Lung (tissue), 16 donors: ENCODE results near the gene LONP2. TPM values are rescaled to one million over a fixed set of nuclear protein-coding genes. Genes with fewer than 3 reads are reported as not detected.

Source experiments
- ATAC-seq: fragments of 200-7000 bp; cut with Tn5 transposase; one replicate; pipeline ENCODE4 v1.9.1; 2020; ENCODE audit warnings: moderate number of reproducible peaks; ENCODE audit not compliant: insufficient read depth, low FRiP score
- DNase-seq, 3 donors: peaks; one replicate each; pipeline ENCODE4 v3.0.0-alpha.2; 2013 to 2017
- H3K27ac ChIP-seq, 2 donors: one replicate each; pipeline ENCODE4 v1.5.1; 2013; ENCODE audit warnings: mild to moderate bottlenecking in 2 of 2, moderate library complexity in 2 of 2, control low read depth in 1 of 2, inconsistent platforms in 1 of 2, low read depth in 1 of 2, low read length in 1 of 2
- H3K27me3 ChIP-seq, 3 donors: one replicate each; pipeline ENCODE4 v1.5.1; 2013; ENCODE audit warnings: low read length in 2 of 3; ENCODE audit not compliant: control insufficient read depth in 3 of 3, insufficient read depth in 3 of 3
- H3K36me3 ChIP-seq, 4 donors: one replicate each; pipeline ENCODE4 v1.5.1; 2013; ENCODE audit warnings: low read length in 4 of 4, mild to moderate bottlenecking in 1 of 4, moderate library complexity in 1 of 4; ENCODE audit not compliant: control insufficient read depth in 4 of 4, insufficient read depth in 4 of 4
- H3K4me1 ChIP-seq, 5 donors: one replicate each; pipeline ENCODE4 v1.5.1; 2013; ENCODE audit warnings: low read length in 5 of 5, mild to moderate bottlenecking in 2 of 5, moderate library complexity in 1 of 5; ENCODE audit not compliant: control insufficient read depth in 5 of 5, insufficient read depth in 5 of 5
- H3K4me3 ChIP-seq: one replicate; pipeline ENCODE4 v1.5.1; 2013; ENCODE audit warnings: mild to moderate bottlenecking, control low read depth, moderate library complexity
- H3K9ac ChIP-seq, 2 donors: one replicate each; pipeline ENCODE4 v1.5.1; 2013; ENCODE audit warnings: low read length in 2 of 2, control low read depth in 1 of 2; ENCODE audit not compliant: insufficient read depth in 1 of 2
- H3K9me3 ChIP-seq, 4 donors: one replicate each; pipeline ENCODE4 v1.5.1; 2013; ENCODE audit warnings: low read length in 3 of 4, mild to moderate bottlenecking in 1 of 4, moderate library complexity in 1 of 4; ENCODE audit not compliant: control insufficient read depth in 4 of 4, insufficient read depth in 3 of 4
- CTCF ChIP-seq: IDR thresholded peaks from 2 replicates; pipeline ENCODE4 v1.5.1; 2012; ENCODE audit warnings: mild to moderate bottlenecking; ENCODE audit errors: control extremely low read depth, extremely low read depth
- WGBS, 2 donors: extraction: QIAGEN DNeasy Blood & Tissue Kit; methylation state at CpG; one replicate each; pipeline ENCODE4 v1.1.7; 2013; 5-methylcytosine and 5-hydroxymethylcytosine counted together
- long read RNA-seq, 5 donors: transcript quantifications; one replicate each; lab custom pipeline, GENCODE V29; 2026
- polyA plus RNA-seq, 2 donors: library from polyadenylated mRNA; stranded (reverse); fragments of 200-250 nt; gene quantifications; one replicate each; pipeline ENCODE4 v1.2.1, GENCODE V29; 2013
- total RNA-seq, 2 donors: library from RNA; depleted of rRNA in 1 of 2; stranded (reverse); fragments of >200 nt in 1 of 2; gene quantifications; one replicate each; pipeline ENCODE4 v1.2.1, GENCODE V29; 2014 to 2021
- donor health status: control.
- donor health status: control.
- donor health status: Bipolar disorder and iron deficiency.
- donor health status: healthy.
- donor health status: DM: yes; HTN: yes; CAD: no.

Gene LONP2, protein sequence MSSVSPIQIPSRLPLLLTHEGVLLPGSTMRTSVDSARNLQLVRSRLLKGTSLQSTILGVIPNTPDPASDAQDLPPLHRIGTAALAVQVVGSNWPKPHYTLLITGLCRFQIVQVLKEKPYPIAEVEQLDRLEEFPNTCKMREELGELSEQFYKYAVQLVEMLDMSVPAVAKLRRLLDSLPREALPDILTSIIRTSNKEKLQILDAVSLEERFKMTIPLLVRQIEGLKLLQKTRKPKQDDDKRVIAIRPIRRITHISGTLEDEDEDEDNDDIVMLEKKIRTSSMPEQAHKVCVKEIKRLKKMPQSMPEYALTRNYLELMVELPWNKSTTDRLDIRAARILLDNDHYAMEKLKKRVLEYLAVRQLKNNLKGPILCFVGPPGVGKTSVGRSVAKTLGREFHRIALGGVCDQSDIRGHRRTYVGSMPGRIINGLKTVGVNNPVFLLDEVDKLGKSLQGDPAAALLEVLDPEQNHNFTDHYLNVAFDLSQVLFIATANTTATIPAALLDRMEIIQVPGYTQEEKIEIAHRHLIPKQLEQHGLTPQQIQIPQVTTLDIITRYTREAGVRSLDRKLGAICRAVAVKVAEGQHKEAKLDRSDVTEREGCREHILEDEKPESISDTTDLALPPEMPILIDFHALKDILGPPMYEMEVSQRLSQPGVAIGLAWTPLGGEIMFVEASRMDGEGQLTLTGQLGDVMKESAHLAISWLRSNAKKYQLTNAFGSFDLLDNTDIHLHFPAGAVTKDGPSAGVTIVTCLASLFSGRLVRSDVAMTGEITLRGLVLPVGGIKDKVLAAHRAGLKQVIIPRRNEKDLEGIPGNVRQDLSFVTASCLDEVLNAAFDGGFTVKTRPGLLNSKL
- 10 to 100 TPM; 65.4 to 81.5 TPM for total RNA-seq
- 10 to 100 TPM; 20.7 to 26.9 TPM for polyA plus RNA-seq
- long read RNA-seq, donor 1, full-length matches to known transcripts: 10 of 77 reads
- long read RNA-seq, donor 1, partial matches to known transcripts: 34 of 77 reads
- long read RNA-seq, donor 1, other reads (novel, unspliced or antisense): 33 of 77 reads
- long read RNA-seq, donor 2, partial matches to known transcripts: 9 of 9 reads
- long read RNA-seq, donor 2, other reads (novel, unspliced or antisense): 0 of 9 reads
- long read RNA-seq, donor 3, full-length matches to known transcripts: 4 of 20 reads
- long read RNA-seq, donor 3, partial matches to known transcripts: 16 of 20 reads
- long read RNA-seq, donor 3, other reads (novel, unspliced or antisense): 0 of 20 reads
- long read RNA-seq, donor 4, full-length matches to known transcripts: 1 of 8 reads
- long read RNA-seq, donor 4, partial matches to known transcripts: 7 of 8 reads
- long read RNA-seq, donor 4, other reads (novel, unspliced or antisense): 0 of 8 reads
- long read RNA-seq, donor 5, full-length matches to known transcripts: 8 of 23 reads
- long read RNA-seq, donor 5, partial matches to known transcripts: 15 of 23 reads
- long read RNA-seq, donor 5, other reads (novel, unspliced or antisense): 0 of 23 reads

DNA sequence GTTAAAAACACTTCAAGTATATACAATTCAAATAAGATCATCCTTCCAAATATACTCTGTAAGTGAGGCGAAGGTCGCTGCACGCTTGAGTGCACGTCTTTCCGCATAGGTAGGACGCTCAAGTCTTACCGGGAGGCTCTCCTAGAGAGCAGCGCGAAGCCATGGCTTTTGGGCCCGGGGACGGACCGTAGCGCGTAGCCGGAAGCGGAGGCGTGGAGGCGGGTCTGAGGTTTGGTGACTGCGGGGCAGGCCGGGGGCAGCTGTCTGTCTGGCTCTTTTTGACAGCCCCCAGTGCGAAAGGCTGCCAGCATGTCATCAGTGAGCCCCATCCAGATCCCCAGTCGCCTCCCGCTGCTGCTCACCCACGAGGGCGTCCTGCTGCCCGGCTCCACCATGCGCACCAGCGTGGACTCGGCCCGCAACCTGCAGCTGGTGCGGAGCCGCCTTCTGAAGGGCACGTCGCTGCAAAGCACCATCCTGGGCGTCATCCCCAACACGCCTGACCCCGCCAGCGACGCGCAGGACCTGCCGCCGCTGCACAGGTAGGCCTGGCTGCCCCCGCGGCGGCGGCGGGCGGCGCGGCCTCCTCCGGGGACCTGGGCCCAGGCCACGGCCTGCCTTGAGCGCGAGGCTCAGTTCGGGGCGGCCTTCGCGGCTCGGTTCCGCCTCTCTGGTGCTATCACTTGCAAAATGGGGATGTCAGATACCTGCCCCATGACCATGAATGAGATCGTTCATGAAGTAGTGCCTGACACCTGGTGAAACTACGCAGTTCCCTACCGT, at the start of gene LONP2:
TSS of gene LONP2 (plus strand) at position 221 of the 783 bp plus-strand sequence. CDS start at position 310, 89 bp downstream.
- H3K36me3 ChIP-seq: peaks cover 0 to 2% (median 0%) of the 10 kb centered on the region in 4 donors
- H3K9ac ChIP-seq: peak within 1 kb of the TSS; percentile 83 to 95
- no peak for TF ChIP-seq CTCF
- no peaks in the 10 kb centered on the region for H3K27me3 ChIP-seq
- H3K4me1 ChIP-seq: peaks cover 4 to 25% (median 13%) of the 10 kb centered on the region in 5 donors
- no peaks in the 10 kb centered on the region for H3K9me3 ChIP-seq
- peak within 1 kb of the TSS; percentile 82 to 97 for H3K27ac ChIP-seq
- ATAC-seq (peak; percentile 100), DNase-seq (peak; percentile 92 to 94 (median 92))
- WGBS, 2 donors: 0 to 1% methylated on average over 63 of the region's 63 CpGs
- peak within 1 kb of the TSS; percentile 99 for H3K4me3 ChIP-seq

GRCh38 chr16:48194828-48195556, 49.1 kb upstream of the LONP2 start:
- Histone ChIP-seq H3K27ac (no peak overlapping the region), H3K4me1 (peaks cover 0 to 6% (median 0%) of the 10 kb centered on the region in 5 donors), H3K4me3 (no peak overlapping the region), H3K27me3 (no peaks in the 10 kb centered on the region), H3K9me3 (no peaks in the 10 kb centered on the region), H3K9ac (no peak overlapping the region), H3K36me3 (no peaks in the 10 kb centered on the region)
- TF ChIP-seq CTCF: no peak
- ATAC-seq (no peak), DNase-seq (peak; percentile 77 to 87 (median 86))
- 27 to 31% methylated on average over 5 of the region's 5 CpGs for WGBS, 2 donors
